Measurements from ENCODE around the gene FAM20B. TPM values are rescaled to one million over a fixed set of nuclear protein-coding genes. Genes with fewer than 3 reads are reported as not detected.

Gene FAM20B
- total and polyA plus RNA-seq, 2 of the 13 experiments (the other 11 are each of a cell fraction or from before 2014, with no cell fraction given) = 13.8 to 26.9 TPM

DNA sequence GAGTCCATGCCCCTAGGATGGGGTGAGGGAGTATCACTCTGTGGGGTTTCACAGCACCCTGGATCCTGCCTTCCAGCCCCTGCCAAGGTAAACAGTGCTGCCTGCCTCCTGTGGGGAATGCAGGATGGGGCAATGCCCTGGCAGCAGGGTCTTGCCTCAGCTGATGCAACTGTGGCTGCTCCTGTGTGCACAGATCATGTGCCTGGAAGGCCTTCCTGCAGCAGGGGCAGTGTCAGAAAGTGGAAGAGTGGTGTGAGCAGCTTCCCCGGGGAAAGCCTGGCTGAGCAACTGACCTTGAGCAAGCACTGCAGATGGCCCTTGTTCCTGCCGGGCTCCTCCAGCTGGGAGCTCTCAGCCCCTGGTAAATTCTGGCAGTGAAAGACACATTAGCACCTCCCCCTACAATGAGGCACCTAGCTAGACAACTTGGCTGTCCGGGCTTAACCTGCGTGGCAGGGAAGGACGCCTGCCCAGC lies 66.0 kb downstream of the FAM20B start (continued):
- TF ChIP-seq, protein P1, sequence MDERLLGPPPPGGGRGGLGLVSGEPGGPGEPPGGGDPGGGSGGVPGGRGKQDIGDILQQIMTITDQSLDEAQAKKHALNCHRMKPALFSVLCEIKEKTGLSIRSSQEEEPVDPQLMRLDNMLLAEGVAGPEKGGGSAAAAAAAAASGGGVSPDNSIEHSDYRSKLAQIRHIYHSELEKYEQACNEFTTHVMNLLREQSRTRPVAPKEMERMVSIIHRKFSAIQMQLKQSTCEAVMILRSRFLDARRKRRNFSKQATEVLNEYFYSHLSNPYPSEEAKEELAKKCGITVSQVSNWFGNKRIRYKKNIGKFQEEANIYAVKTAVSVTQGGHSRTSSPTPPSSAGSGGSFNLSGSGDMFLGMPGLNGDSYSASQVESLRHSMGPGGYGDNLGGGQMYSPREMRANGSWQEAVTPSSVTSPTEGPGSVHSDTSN (CRISPR knock-in tag; IDR thresholded peaks at IDR 0.05) = no peak
- no peak for TF ChIP-seq HMGA1 (CRISPR knock-in tag; conservative IDR thresholded peaks at IDR 0.05)
- TF ChIP-seq, protein P2, sequence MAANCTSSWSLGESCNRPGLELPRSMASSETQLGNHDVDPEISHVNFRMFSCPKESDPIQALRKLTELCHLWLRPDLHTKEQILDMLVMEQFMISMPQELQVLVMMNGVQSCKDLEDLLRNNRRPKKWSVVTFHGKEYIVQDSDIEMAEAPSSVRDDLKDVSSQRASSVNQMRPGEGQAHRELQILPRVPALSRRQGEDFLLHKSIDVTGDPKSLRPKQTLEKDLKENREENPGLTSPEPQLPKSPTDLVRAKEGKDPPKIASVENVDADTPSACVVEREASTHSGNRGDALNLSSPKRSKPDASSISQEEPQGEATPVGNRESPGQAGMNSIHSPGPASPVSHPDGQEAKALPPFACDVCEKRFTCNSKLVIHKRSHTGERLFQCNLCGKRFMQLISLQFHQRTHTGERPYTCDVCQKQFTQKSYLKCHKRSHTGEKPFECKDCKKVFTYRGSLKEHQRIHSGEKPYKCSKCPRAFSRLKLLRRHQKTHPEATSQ (CRISPR knock-in tag; IDR thresholded peaks at IDR 0.05; ENCODE audit: borderline replicate concordance) = no peak
- TF ChIP-seq, protein P3, sequence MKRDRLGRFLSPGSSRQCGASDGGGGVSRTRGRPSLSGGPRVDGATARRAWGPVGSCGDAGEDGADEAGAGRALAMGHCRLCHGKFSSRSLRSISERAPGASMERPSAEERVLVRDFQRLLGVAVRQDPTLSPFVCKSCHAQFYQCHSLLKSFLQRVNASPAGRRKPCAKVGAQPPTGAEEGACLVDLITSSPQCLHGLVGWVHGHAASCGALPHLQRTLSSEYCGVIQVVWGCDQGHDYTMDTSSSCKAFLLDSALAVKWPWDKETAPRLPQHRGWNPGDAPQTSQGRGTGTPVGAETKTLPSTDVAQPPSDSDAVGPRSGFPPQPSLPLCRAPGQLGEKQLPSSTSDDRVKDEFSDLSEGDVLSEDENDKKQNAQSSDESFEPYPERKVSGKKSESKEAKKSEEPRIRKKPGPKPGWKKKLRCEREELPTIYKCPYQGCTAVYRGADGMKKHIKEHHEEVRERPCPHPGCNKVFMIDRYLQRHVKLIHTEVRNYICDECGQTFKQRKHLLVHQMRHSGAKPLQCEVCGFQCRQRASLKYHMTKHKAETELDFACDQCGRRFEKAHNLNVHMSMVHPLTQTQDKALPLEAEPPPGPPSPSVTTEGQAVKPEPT (CRISPR knock-in tag; IDR thresholded peaks at IDR 0.05; ENCODE audit: low read depth) = no peak
- TF ChIP-seq ZFP82 (CRISPR knock-in tag; IDR thresholded peaks at IDR 0.05; ENCODE audit: borderline replicate concordance) = no peak
- no peak for TF ChIP-seq SATB2 (CRISPR knock-in tag; IDR thresholded peaks at IDR 0.05)
- TF ChIP-seq, protein P4, sequence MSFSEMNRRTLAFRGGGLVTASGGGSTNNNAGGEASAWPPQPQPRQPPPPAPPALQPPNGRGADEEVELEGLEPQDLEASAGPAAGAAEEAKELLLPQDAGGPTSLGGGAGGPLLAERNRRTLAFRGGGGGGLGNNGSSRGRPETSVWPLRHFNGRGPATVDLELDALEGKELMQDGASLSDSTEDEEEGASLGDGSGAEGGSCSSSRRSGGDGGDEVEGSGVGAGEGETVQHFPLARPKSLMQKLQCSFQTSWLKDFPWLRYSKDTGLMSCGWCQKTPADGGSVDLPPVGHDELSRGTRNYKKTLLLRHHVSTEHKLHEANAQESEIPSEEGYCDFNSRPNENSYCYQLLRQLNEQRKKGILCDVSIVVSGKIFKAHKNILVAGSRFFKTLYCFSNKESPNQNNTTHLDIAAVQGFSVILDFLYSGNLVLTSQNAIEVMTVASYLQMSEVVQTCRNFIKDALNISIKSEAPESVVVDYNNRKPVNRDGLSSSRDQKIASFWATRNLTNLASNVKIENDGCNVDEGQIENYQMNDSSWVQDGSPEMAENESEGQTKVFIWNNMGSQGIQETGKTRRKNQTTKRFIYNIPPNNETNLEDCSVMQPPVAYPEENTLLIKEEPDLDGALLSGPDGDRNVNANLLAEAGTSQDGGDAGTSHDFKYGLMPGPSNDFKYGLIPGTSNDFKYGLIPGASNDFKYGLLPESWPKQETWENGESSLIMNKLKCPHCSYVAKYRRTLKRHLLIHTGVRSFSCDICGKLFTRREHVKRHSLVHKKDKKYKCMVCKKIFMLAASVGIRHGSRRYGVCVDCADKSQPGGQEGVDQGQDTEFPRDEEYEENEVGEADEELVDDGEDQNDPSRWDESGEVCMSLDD (CRISPR knock-in tag; IDR thresholded peaks at IDR 0.05; ENCODE audit: borderline replicate concordance) = no peak
- TF ChIP-seq, protein P5, sequence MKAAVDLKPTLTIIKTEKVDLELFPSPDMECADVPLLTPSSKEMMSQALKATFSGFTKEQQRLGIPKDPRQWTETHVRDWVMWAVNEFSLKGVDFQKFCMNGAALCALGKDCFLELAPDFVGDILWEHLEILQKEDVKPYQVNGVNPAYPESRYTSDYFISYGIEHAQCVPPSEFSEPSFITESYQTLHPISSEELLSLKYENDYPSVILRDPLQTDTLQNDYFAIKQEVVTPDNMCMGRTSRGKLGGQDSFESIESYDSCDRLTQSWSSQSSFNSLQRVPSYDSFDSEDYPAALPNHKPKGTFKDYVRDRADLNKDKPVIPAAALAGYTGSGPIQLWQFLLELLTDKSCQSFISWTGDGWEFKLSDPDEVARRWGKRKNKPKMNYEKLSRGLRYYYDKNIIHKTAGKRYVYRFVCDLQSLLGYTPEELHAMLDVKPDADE (CRISPR knock-in tag; IDR thresholded peaks at IDR 0.05) = no peak
- no peak for TF ChIP-seq ZNF460 (CRISPR knock-in tag; IDR thresholded peaks at IDR 0.05; ENCODE audit: borderline replicate concordance)
- TF ChIP-seq SOX13 (IDR thresholded peaks at IDR 0.05) = no peak
- TF ChIP-seq SOX13 (CRISPR knock-in tag; conservative IDR thresholded peaks at IDR 0.05 in 1 of 2, IDR thresholded peaks at IDR 0.05 in 1 of 2) = peak in 1 of 2 experiments; percentile 73; a peak in 2 of 4 replicates
- TF ChIP-seq, protein P6, sequence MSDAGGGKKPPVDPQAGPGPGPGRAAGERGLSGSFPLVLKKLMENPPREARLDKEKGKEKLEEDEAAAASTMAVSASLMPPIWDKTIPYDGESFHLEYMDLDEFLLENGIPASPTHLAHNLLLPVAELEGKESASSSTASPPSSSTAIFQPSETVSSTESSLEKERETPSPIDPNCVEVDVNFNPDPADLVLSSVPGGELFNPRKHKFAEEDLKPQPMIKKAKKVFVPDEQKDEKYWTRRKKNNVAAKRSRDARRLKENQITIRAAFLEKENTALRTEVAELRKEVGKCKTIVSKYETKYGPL (CRISPR knock-in tag; IDR thresholded peaks at IDR 0.05) = no peak
- TF ChIP-seq TCF12 (IDR thresholded peaks at IDR 0.05) = no peak
- TF ChIP-seq TCF12 (CRISPR knock-in tag; IDR thresholded peaks at IDR 0.05) = no peak
- TF ChIP-seq TAF15 (IDR thresholded peaks at IDR 0.05; ENCODE audit: low read depth, low read length, poor library complexity, severe bottlenecking) = no peak
- TF ChIP-seq ZNF33B (CRISPR knock-in tag; IDR thresholded peaks at IDR 0.05) = no peak
- TF ChIP-seq, protein P7, sequence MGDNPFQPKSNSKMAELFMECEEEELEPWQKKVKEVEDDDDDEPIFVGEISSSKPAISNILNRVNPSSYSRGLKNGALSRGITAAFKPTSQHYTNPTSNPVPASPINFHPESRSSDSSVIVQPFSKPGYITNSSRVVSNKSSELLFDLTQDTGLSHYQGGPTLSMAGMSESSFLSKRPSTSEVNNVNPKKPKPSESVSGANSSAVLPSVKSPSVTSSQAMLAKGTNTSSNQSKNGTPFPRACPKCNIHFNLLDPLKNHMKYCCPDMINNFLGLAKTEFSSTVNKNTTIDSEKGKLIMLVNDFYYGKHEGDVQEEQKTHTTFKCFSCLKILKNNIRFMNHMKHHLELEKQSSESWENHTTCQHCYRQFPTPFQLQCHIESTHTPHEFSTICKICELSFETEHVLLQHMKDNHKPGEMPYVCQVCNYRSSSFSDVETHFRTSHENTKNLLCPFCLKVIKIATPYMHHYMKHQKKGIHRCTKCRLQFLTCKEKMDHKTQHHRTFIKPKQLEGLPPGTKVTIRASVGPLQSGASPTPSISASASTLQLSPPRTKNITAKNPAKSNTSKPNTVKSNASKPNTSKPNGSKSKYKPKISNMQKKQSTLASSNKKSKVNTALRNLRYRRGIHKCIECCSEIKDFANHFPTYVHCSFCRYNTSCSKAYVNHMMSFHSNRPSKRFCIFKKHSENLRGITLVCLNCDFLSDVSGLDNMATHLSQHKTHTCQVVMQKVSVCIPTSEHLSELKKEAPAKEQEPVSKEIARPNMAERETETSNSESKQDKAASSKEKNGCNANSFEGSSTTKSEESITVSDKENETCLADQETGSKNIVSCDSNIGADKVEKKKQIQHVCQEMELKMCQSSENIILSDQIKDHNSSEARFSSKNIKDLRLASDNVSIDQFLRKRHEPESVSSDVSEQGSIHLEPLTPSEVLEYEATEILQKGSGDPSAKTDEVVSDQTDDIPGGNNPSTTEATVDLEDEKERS (CRISPR knock-in tag; IDR thresholded peaks at IDR 0.05) = no peak
